ENCODE results near the gene MYLK3.
A peak's percentile ranks its signal among the peaks of the same experiment; 100 is the strongest.

Gene MYLK3

GRCh38 chr16:46736695-46737094, 11.4 kb downstream of the MYLK3 start:
- Histone ChIP-seq H3K4me3 (no peak overlapping the region), H3K4me1 (no peaks in the 10 kb centered on the region), H3K27ac (no peak overlapping the region), H3K36me3 (no peaks in the 10 kb centered on the region), H3K9me3 (no peaks in the 10 kb centered on the region), H3K27me3 (no peaks in the 10 kb centered on the region)
- TF ChIP-seq CTCF (IDR thresholded peaks at IDR 0.05): no peak
- intact Hi-C loops (cut with DNase I; ENCODE audit: low total_unique reads): no loop called here
- peak in 1 of 2 donors; percentile 40 for DNase-seq

- intact Hi-C loops (cut with DNase I; ENCODE audit: low total_unique reads): no loop called here
- no peaks in the 10 kb centered on the region for H3K36me3 ChIP-seq
These were observed 14.8 kb downstream of the MYLK3 start for GRCh38 chr16:46733319-46733830.

GRCh38 chr16:46732561-46732960, 15.6 kb downstream of the MYLK3 start:
- Histone ChIP-seq H3K36me3 (no peaks in the 10 kb centered on the region), H3K4me3 (no peak overlapping the region), H3K9me3 (no peaks in the 10 kb centered on the region), H3K27ac (no peak overlapping the region), H3K4me1 (no peaks in the 10 kb centered on the region), H3K27me3 (no peaks in the 10 kb centered on the region)
- TF ChIP-seq CTCF (IDR thresholded peaks at IDR 0.05): no peak
- intact Hi-C loops (cut with DNase I; ENCODE audit: low total_unique reads): no loop called here
- DNase-seq: no peak

More at GRCh38 chr16:46733319-46733830, 14.8 kb downstream of the MYLK3 start:
- TF ChIP-seq CTCF (IDR thresholded peaks at IDR 0.05): no peak
- no peaks in the 10 kb centered on the region for H3K4me1 ChIP-seq
- no peak overlapping the region for H3K27ac ChIP-seq
- H3K9me3 ChIP-seq: no peaks in the 10 kb centered on the region
- H3K27me3 ChIP-seq: no peaks in the 10 kb centered on the region
- no peak for DNase-seq
- H3K4me3 ChIP-seq: no peak overlapping the region

GRCh38 chr16:46731691-46732555, 16.2 kb downstream of the MYLK3 start:
- Histone ChIP-seq H3K9me3 (no peaks in the 10 kb centered on the region), H3K4me1 (no peaks in the 10 kb centered on the region), H3K27me3 (no peaks in the 10 kb centered on the region), H3K27ac (no peak overlapping the region), H3K4me3 (no peak overlapping the region), H3K36me3 (no peaks in the 10 kb centered on the region)
- intact Hi-C loops (cut with DNase I; ENCODE audit: low total_unique reads): no loop called here
- DNase-seq: no peak
- no peak for TF ChIP-seq CTCF (IDR thresholded peaks at IDR 0.05)

- no peaks in the 10 kb centered on the region for H3K9me3 ChIP-seq
- H3K4me3 ChIP-seq: no peak overlapping the region
- H3K27ac ChIP-seq: no peak overlapping the region
- H3K27me3 ChIP-seq: no peaks in the 10 kb centered on the region
- intact Hi-C loops (cut with DNase I; ENCODE audit: low total_unique reads): no loop called here
- no peaks in the 10 kb centered on the region for H3K4me1 ChIP-seq
- no peak for DNase-seq
- TF ChIP-seq CTCF (IDR thresholded peaks at IDR 0.05): no peak
- no peaks in the 10 kb centered on the region for H3K36me3 ChIP-seq
These were observed 17.1 kb downstream of the MYLK3 start for GRCh38 chr16:46730801-46731690.
